Duodenal mucosa (tissue), 2 donors: ENCODE data around the gene CDK2AP2.

ENCODE experiments used
- H3K27ac ChIP-seq: one replicate; pipeline ENCODE4 v1.7.0; 2013; ENCODE audit warnings: low read depth, low read length
- H3K27me3 ChIP-seq, 2 donors: one replicate each; pipeline ENCODE4 v1.7.0; 2013; ENCODE audit warnings: low read length in 2 of 2, control low read depth in 1 of 2; ENCODE audit not compliant: insufficient read depth in 2 of 2, control insufficient read depth in 1 of 2
- H3K36me3 ChIP-seq, 2 donors: one replicate each; pipeline ENCODE4 v1.7.0; 2013; ENCODE audit warnings: low read length in 2 of 2, control low read depth in 1 of 2; ENCODE audit not compliant: insufficient read depth in 2 of 2, control insufficient read depth in 1 of 2
- H3K4me1 ChIP-seq, 2 donors: one replicate each; pipeline ENCODE4 v1.7.0; 2013; ENCODE audit warnings: low read length in 2 of 2, control low read depth in 1 of 2; ENCODE audit not compliant: insufficient read depth in 2 of 2, control insufficient read depth in 1 of 2
- H3K4me3 ChIP-seq, 2 donors: one replicate each; pipeline ENCODE4 v1.7.0; 2013; ENCODE audit warnings: low read length in 2 of 2, low read depth in 1 of 2
- H3K9ac ChIP-seq, 2 donors: one replicate each; pipeline ENCODE4 v1.7.0; 2013; ENCODE audit warnings: low read length in 2 of 2, low read depth in 1 of 2
- H3K9me3 ChIP-seq, 2 donors: one replicate each; pipeline ENCODE4 v1.7.0; 2013; ENCODE audit warnings: low read length in 2 of 2, control low read depth in 1 of 2; ENCODE audit not compliant: control insufficient read depth in 1 of 2

CDK2AP2 gene

DNA sequence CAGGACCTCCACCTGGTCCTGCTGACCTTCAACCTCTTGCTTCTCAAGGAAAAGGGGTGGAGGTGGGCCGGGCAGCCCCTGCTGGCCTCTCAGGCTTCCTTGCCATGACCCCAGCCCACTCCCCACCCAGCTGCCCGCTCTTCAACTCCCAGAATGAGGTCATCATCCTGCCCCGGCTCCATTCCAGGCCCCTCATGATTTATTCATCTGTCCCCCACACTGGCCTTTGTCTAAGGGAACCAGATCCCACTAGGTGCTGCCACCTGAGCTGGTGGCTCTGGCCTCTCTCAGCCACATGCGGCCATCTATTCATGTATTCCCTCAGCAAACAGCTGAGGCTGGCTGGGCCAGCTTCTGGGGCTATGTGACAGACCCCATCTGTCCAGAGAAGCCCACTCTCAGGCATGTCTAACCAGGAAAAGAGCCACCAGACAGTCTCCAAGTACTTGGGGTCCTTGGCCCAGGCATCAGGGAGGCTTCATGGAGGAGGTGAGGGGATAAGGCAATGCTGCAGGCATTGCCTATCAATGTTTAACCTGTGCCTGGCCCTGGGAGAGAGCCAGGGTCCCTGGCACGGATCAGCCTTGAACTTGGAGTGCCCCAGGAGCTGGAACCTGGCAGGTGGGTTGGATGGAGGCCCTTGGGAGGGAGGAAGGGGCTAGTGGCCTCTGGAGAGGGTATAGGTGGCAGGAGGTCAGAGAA, 17.5 kb upstream of the CDK2AP2 start:
- no peak overlapping the region for H3K4me3 ChIP-seq
- H3K27ac ChIP-seq: no peak overlapping the region
- H3K36me3 ChIP-seq: no peaks in the 10 kb centered on the region
- no peaks in the 10 kb centered on the region for H3K27me3 ChIP-seq
- peaks cover 7 to 8% of the 10 kb centered on the region in 2 donors for H3K4me1 ChIP-seq
- no peaks in the 10 kb centered on the region for H3K9me3 ChIP-seq
- H3K9ac ChIP-seq: no peak overlapping the region

DNA sequence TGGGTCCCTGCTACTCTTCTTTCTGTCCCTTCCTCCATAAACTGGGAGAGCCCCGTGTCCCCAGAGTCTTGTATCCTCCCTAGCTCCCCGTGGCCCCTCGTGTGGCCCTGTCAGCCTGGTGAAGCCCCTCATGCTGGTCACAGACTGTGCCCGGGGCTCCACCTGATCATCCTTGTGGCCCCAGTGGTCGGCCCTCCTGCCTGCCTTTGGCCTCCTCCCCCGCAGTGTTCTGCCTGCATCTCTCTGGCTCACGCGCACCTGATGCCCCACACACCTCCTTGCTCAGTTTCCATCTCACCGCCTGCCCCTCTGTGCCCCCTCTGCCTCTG, 16.5 kb upstream of the CDK2AP2 start:
- Histone ChIP-seq H3K27ac (no peak overlapping the region), H3K4me1 (peaks cover 7 to 8% of the 10 kb centered on the region in 2 donors), H3K9me3 (no peaks in the 10 kb centered on the region), H3K27me3 (no peaks in the 10 kb centered on the region), H3K9ac (no peak overlapping the region), H3K36me3 (no peaks in the 10 kb centered on the region), H3K4me3 (no peak overlapping the region)

DNA sequence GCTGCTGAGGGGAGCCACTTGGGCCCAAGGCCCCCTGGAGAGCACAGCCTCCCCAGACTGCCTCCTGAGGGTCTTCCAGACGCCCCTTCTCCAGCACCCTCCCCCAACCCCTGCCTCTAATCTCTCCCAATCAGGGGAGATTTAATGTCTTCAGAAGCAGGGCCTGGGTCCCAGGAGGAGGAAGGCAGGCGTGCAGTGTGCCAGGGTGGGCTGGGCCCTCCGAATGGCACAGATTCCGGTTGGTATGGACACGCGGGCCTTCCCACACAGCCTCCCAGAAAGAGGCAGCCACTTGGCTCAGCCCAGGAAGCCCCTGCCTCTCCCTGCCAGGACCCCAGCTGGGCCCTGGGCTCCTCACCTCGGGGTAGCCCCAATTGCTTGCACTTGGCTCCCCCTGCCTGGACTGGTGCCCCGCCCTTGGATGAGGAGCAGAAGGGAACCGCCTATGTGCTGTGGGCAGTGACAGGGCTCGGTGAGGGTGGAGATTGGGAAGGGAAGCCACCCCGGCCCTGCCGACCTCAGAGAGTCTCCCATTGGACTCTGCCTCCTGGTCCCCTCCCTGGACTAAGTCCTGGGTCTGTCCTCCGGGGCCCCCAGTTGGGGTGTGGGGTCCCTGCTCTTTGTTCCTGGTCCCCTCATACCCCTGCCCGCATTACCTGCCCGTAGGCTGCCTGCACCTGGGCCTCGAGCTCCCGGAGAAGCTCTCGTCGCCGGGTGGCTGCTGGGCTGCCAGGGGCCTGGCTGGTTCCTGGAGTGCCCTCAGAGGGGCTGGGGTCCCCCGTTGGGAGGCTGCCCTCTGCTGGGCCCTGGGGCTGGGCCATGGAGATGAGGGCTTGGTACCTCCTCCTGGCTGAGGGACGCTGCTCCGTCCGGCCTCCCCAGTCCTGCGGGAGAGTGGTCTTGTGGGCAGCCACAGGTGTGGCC, 15.9 kb upstream of the CDK2AP2 start:
- Histone ChIP-seq H3K27ac (no peak overlapping the region), H3K9me3 (no peaks in the 10 kb centered on the region), H3K4me3 (no peak overlapping the region), H3K36me3 (no peaks in the 10 kb centered on the region), H3K9ac (no peak overlapping the region), H3K27me3 (no peaks in the 10 kb centered on the region), H3K4me1 (peaks cover 7 to 8% of the 10 kb centered on the region in 2 donors)

DNA sequence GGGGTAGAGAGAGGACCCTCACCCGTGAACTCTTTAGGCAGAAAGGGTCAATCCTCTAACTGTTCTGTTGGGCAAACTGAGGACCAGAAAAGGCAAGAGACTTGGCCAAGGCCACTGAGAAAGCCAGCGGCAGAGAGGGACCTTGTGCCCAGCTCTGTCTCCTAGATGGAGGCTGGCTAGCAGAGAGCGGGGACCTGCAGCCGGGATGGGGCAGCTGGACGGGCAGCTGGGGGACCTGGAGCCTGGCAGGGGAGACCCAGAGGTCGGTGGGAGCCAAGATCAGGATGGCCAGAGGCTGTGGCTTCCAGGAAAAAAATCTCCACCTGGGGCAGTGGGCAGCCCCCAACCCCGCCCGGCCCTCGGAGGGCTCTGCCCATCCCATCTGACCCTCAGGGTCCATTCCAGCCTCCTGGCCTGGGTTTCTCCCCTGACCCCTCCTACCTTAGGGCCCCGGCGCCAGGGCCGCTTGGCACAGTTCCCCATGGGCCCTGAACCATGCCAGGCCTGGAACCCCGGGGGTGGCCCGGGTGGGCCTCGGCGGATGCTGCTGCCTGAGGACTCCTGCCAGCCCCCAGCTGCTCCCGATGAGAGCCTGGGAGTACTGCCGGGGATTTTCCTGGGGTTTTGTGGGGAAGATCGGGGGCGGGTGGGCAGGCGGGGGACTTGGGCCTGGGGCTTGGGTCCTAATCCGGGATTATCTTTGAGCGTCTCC, 15.0 kb upstream of the CDK2AP2 start, which contains the start of gene CABP2:
TSS of gene CABP2 (minus strand) at position 603 of the 712 bp plus-strand sequence. CDS start at position 483, 120 bp downstream.
- Histone ChIP-seq H3K9ac (no peak within 1 kb of the TSS), H3K27ac (no peak within 1 kb of the TSS), H3K4me3 (no peak within 1 kb of the TSS), H3K9me3 (no peaks in the 10 kb centered on the region), H3K27me3 (no peaks in the 10 kb centered on the region), H3K4me1 (peaks cover 7 to 8% of the 10 kb centered on the region in 2 donors), H3K36me3 (no peaks in the 10 kb centered on the region)

DNA sequence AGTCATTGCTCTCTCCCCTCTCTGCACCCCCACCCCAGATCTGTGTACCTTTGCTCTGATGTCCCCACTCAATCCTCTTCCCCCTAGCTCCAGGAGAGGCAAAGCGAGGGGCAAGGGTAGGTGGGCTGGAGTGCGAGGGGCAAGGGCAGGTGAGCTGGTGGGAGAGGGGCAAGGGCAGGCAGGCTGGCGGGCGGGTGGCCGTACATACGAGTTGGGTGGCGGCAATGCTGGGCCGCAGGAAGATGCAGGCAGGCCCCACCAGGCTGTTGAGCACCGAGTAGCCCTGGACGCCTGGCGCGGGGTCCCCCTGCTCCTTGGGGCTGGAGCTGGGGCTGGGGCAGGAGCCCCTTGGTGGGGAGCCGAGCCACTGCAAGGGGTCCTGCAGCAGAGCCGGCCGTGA, 14.4 kb upstream of the CDK2AP2 start:
- no peaks in the 10 kb centered on the region for H3K36me3 ChIP-seq
- H3K4me3 ChIP-seq: no peak overlapping the region
- H3K9me3 ChIP-seq: no peaks in the 10 kb centered on the region
- no peaks in the 10 kb centered on the region for H3K27me3 ChIP-seq
- H3K9ac ChIP-seq: no peak overlapping the region
- H3K4me1 ChIP-seq: peaks cover 7 to 8% of the 10 kb centered on the region in 2 donors
- H3K27ac ChIP-seq: no peak overlapping the region

DNA sequence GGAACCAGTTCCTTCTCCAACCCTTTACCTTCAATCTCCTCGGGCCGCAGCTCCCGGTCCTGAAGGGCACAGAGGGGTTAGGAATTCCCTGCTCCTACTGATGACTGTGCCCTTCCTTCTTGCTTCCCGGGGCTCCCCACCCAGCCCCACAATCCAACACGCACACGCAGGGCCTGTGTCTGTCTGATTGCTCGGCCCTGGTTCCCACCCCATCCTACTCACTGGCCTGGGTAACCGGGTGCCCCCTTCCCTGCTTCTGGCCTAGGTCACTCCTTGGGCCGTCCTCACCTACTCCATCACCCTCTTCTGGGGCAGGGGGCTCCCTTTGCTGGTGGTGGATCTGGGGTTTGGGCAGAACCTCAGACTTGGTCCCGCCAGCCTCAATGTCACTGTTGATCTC, 14.0 kb upstream of the CDK2AP2 start:
- no peaks in the 10 kb centered on the region for H3K9me3 ChIP-seq
- H3K27ac ChIP-seq: no peak overlapping the region
- H3K4me3 ChIP-seq: no peak overlapping the region
- H3K36me3 ChIP-seq: no peaks in the 10 kb centered on the region
- peaks cover 7 to 8% of the 10 kb centered on the region in 2 donors for H3K4me1 ChIP-seq
- H3K9ac ChIP-seq: no peak overlapping the region
- H3K27me3 ChIP-seq: no peaks in the 10 kb centered on the region

DNA sequence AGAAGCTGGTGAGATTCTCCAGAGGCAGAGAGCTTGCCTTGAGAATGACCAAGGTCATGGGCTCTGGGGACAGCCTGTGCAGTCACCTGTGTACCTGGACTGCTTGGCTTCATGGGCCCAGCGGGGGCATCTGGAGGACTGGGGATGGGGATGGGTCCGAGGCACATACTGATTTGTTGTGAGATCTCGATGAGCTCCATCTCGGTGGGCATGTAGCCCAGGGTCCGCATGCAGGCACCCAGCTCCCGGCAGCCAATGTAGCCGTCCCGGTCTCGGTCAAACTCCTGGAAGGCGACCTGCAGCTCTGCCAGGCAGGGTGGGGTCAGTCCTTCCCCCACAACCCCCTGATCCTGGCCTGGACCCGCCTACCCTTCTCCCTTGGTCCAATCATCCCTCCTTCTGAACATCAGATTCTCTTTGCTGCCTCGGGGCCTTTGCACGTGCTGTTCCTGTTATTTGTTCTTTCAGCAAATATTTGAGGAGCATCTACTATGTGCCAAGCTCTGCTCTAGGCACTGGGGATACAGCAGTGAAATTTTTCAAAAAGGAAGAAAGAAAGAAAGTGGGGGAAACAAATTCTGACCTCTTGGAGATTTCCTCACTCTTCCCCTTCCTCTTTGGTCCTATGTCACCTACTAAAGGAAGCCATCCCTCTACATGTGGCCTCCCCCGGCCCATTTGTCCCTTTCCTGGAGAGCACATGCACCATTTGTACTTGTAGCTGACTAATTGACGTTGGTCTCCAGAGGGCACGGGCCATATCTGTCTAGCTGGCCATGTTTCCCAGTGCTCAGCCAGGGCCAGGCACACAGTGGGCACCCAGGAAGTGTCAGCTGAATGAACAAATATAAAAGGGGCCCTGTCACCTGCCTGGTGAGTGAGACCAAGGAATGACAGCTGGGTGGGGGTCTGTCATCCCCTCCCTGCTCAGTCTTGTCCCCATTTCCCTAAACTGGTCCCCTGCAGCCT, 13.2 kb upstream of the CDK2AP2 start:
- Histone ChIP-seq H3K4me1 (peaks cover 7 to 8% of the 10 kb centered on the region in 2 donors), H3K27ac (no peak overlapping the region), H3K9ac (no peak overlapping the region), H3K36me3 (no peaks in the 10 kb centered on the region), H3K27me3 (no peaks in the 10 kb centered on the region), H3K9me3 (no peaks in the 10 kb centered on the region), H3K4me3 (no peak overlapping the region)

DNA sequence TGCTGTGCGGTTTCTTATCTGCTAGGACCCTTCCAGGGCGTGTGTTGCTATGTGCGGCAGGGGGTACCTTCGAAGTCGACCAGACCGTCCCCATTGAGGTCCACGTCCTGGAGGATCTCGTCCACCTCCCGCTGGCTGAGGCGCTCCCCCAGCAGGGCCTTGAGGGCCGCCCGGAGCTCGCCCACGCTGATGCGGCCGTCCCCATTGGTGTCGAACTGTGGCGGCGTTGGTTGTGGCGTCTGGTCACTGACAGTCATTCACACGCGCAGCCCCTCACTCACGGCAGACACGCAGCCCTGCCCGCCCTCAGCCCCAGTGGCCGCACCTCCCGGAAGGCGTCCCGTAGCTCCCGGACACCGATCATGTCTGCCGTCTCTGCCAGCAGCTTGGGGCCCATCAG, 11.8 kb upstream of the CDK2AP2 start:
- Histone ChIP-seq H3K9me3 (no peaks in the 10 kb centered on the region), H3K27me3 (no peaks in the 10 kb centered on the region), H3K4me3 (no peak overlapping the region), H3K9ac (no peak overlapping the region), H3K4me1 (no peaks in the 10 kb centered on the region), H3K36me3 (no peaks in the 10 kb centered on the region), H3K27ac (no peak overlapping the region)

DNA sequence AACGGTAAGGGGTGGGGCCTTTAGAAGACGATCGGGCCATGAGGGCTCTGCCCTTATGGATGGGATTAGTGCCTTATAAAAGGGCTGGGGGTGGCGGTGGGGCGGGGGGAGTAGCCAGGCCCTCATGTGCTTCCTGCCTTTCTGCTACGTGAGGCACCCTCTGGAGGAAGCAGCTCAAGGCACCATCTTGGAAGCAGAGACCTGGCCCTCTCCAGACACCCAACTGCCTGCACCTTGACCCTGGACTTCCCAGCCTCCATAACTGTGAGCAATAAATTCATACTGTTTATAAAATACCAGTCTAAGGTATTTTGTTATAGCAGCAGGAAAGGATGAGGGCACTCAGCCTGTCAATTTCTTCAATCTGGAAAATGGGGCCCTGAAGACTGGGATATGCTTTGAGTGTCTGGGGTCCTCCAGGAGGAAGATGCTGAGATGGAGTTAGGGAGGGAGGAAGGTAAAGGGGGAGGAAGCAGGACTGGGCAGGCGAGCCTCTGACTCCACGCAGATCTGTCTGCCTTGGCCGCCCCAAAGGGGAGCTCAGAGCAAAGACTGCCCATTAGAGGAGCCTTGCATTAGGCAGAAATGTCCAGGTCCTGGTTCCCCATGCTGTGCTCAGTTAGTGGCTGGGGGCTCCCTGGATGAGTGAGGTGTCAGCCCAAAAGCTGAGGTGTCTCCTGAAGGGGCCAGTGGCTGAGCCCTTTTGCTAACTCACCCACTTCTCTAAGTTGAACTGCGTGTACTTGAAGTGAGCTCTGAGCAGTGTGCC, 10.0 kb upstream of the CDK2AP2 start:
- no peaks in the 10 kb centered on the region for H3K9me3 ChIP-seq
- H3K27me3 ChIP-seq: no peaks in the 10 kb centered on the region
- H3K9ac ChIP-seq: no peak overlapping the region
- H3K27ac ChIP-seq: no peak overlapping the region
- no peaks in the 10 kb centered on the region for H3K4me1 ChIP-seq
- H3K4me3 ChIP-seq: no peak overlapping the region
- H3K36me3 ChIP-seq: no peaks in the 10 kb centered on the region
